VCaP (cell line): ENCODE results near the gene CACNB1.

ENCODE experiments used
- H3K27ac ChIP-seq: fragments of 450-650 bp; 2 replicates; pipeline ENCODE4 v1.5.1; 2017
- TF ChIP-seq, protein P1 (sequence below): fragments of 450-650 bp; conservative IDR thresholded peaks from 2 replicates; pipeline ENCODE4 v1.5.1; 2017; ENCODE audit warnings: mild to moderate bottlenecking, moderate library complexity

CACNB1 gene

GRCh38 chr17:39225308-39225958 lies 28.0 kb upstream of the CACNB1 start, which contains the start of gene STAC2:
STAC2 (minus strand) TSS chr17:39225945; CDS start chr17:39225502, 443 bp downstream.
- TF ChIP-seq, protein P1, sequence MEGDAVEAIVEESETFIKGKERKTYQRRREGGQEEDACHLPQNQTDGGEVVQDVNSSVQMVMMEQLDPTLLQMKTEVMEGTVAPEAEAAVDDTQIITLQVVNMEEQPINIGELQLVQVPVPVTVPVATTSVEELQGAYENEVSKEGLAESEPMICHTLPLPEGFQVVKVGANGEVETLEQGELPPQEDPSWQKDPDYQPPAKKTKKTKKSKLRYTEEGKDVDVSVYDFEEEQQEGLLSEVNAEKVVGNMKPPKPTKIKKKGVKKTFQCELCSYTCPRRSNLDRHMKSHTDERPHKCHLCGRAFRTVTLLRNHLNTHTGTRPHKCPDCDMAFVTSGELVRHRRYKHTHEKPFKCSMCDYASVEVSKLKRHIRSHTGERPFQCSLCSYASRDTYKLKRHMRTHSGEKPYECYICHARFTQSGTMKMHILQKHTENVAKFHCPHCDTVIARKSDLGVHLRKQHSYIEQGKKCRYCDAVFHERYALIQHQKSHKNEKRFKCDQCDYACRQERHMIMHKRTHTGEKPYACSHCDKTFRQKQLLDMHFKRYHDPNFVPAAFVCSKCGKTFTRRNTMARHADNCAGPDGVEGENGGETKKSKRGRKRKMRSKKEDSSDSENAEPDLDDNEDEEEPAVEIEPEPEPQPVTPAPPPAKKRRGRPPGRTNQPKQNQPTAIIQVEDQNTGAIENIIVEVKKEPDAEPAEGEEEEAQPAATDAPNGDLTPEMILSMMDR: no peak
- H3K27ac ChIP-seq: no peak within 1 kb of the TSS

GRCh38 chr17:39224778-39225307 lies 27.4 kb upstream of the CACNB1 start:
- H3K27ac ChIP-seq: no peak overlapping the region
- TF ChIP-seq, protein P1: no peak

DNA sequence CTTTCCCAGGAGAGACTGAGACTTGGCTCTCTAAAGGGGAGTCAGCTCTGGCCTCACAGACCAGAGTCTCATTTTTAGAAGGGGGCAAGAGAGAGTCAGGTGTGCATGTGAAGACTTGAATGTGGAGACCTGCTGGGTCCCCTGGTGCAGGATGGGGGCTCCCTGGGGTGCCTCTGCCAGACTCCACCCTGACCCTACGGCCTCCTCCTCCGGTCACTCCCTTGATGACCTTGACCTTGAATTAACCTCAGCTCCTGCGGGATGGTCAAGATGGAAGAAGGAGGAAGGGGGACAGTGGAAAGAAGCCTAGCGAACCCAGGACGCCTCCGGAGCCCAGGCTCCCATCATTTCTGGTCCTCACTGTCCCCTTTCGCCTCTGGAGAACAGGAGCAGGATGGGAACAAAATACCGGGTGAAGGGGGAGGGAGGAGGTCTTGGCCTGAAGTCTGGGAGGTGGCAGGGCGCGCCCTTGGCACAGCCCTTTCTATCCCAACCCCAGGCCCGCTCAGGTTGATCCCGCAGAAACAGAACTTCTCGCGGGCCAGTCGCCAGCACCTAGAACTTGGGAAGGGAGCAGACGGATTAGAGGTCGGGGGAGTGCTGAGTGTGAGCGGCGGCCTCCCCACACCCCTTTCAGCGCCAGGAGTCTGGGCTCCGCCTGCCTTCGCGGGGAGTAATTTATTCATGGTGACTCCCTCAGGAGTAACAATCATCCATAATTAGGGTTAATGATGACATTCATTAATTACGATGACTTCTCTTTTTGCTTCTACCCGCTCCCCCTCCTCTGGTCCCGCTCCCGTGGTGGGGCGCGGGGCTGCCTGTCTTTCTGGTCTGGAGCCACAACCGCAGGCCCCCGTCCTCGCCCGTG lies 26.7 kb upstream of the CACNB1 start:
- TF ChIP-seq, protein P1: no peak
- no peak overlapping the region for H3K27ac ChIP-seq

- no peak overlapping the region for H3K27ac ChIP-seq
- TF ChIP-seq, protein P1: no peak
Measured at GRCh38 chr17:39222866-39223834, 25.7 kb upstream of the CACNB1 start.

DNA sequence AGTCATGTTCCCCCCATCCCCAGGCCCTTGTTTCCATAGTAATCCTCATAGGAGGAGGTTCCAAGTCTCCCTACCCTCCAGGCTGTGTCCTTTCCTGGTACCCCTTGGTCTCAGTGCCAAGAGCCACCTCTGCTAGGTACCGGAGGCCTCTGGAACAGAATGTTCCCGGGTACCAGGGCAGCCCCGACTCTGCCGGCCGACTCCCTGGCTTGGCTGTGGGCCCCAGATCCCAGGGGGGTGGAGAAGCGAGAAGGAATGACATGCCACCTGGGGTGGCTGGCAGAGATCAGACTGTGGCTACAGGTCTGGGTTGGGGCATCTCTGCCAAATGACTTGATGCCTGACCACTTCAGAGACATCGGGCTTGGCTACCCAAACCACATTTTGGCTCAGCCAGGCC lies 24.7 kb upstream of the CACNB1 start:
- no peak overlapping the region for H3K27ac ChIP-seq
- TF ChIP-seq, protein P1: no peak

GRCh38 chr17:39221572-39221971 lies 24.1 kb upstream of the CACNB1 start:
- H3K27ac ChIP-seq: no peak overlapping the region
- TF ChIP-seq, protein P1: no peak
